GM21528 (cell line): ENCODE measurements around the gene ZNF331.
A peak's percentile ranks its signal among the peaks of the same experiment; 100 is the strongest.

Experiments used
- ATAC-seq: cut with Tn5 transposase; IDR thresholded peaks from one replicate; pipeline ENCODE4 v1.9.1; 2021; ENCODE audit warnings: mild to moderate bottlenecking, moderate library complexity; ENCODE audit not compliant: unreplicated experiment, low FRiP score

ZNF331 gene

GRCh38 chr19:53520547-53521372, 17.2 kb upstream of the ZNF331 start:
- ATAC-seq, result peak; percentile 93

GRCh38 chr19:53521373-53522202, 16.4 kb upstream of the ZNF331 start:
- no peak for ATAC-seq

- no peak for ATAC-seq
Observed at GRCh38 chr19:53525922-53526321, 12.0 kb upstream of the ZNF331 start.

- ATAC-seq, result no peak
Observed at GRCh38 chr19:53530622-53531021, 7.3 kb upstream of the ZNF331 start.

GRCh38 chr19:53531457-53531856, 6.5 kb upstream of the ZNF331 start:
- no peak for ATAC-seq

- no peak for ATAC-seq
Observed at GRCh38 chr19:53532362-53532761, 5.6 kb upstream of the ZNF331 start.

- ATAC-seq, result no peak
Observed at GRCh38 chr19:53536225-53536548, 1.8 kb upstream of the ZNF331 start.

- ATAC-seq, result no peak
Observed at GRCh38 chr19:53537121-53537520, 824 bp upstream of the ZNF331 start.

GRCh38 chr19:53538378-53539109, 599 bp downstream of the ZNF331 start:
- peak; percentile 36 for ATAC-seq

GRCh38 chr19:53540091-53540490, 2.1 kb downstream of the ZNF331 start:
- ATAC-seq, result no peak

- no peak for ATAC-seq
Observed at GRCh38 chr19:53541971-53542370, 4.0 kb downstream of the ZNF331 start.

- ATAC-seq, result no peak
Observed at GRCh38 chr19:53545271-53546065, 7.5 kb downstream of the ZNF331 start.

- ATAC-seq, result no peak
Observed at GRCh38 chr19:53546758-53547513, 9.0 kb downstream of the ZNF331 start.

- no peak for ATAC-seq
Observed at GRCh38 chr19:53549340-53549739, 11.4 kb downstream of the ZNF331 start.

GRCh38 chr19:53552001-53552721, 14.2 kb downstream of the ZNF331 start:
- ATAC-seq, result no peak

- ATAC-seq, result no peak
Observed at GRCh38 chr19:53553156-53553555, 15.2 kb downstream of the ZNF331 start.

- peak; percentile 69 for ATAC-seq
Observed at GRCh38 chr19:53553865-53554791, 16.2 kb downstream of the ZNF331 start.

GRCh38 chr19:53554804-53555203, 16.9 kb downstream of the ZNF331 start:
- no peak for ATAC-seq
